Neural progenitor cell (in vitro differentiated cells): Measurements from ENCODE around the gene GPR39. TPM values are rescaled to one million over a fixed set of nuclear protein-coding genes. Genes with fewer than 3 reads are reported as not detected.

Source experiments
- DNase-seq: peaks from one replicate; pipeline ENCODE4 v3.0.0-alpha.2; 2016; ENCODE audit warnings: low spot score
- H2AFZ ChIP-seq: fragments of 200-600 bp; sonication (generic); replicated peaks from 2 replicates; pipeline ENCODE4 v1.6.1; 2016; ENCODE audit warnings: antibody characterized with exemption
- H3F3A ChIP-seq: fragments of 200-600 bp; sonication (generic); 2 replicates; pipeline ENCODE4 v1.6.1; 2016; ENCODE audit warnings: antibody characterized with exemption, low read depth
- H3K27ac ChIP-seq: fragments of 200-600 bp; sonication (generic); 2 replicates; pipeline ENCODE4 v1.5.1; 2016; ENCODE audit warnings: mild to moderate bottlenecking
- H3K27me3 ChIP-seq: fragments of 200-600 bp; sonication (generic); 2 replicates; pipeline ENCODE4 v1.6.1; 2016; ENCODE audit warnings: mild to moderate bottlenecking, moderate library complexity
- H3K36me3 ChIP-seq: fragments of 200-600 bp; sonication (generic); 2 replicates; pipeline ENCODE4 v1.5.1; 2016
- H3K4me1 ChIP-seq: fragments of 200-600 bp; sonication (generic); 2 replicates; pipeline ENCODE4 v1.6.1; 2016; ENCODE audit warnings: mixed run types
- H3K4me2 ChIP-seq: fragments of 200-600 bp; sonication (generic); 2 replicates; pipeline ENCODE4 v1.6.1; 2016
- H3K4me3 ChIP-seq: fragments of 200-600 bp; sonication (generic); 2 replicates; pipeline ENCODE4 v1.5.1; 2016
- H3K79me2 ChIP-seq: fragments of 200-600 bp; sonication (generic); 2 replicates; pipeline ENCODE4 v1.6.1; 2016; ENCODE audit warnings: low read depth
- H3K9ac ChIP-seq: fragments of 200-600 bp; sonication (generic); 2 replicates; pipeline ENCODE4 v1.6.1; 2016
- H3K9me3 ChIP-seq: fragments of 200-600 bp; sonication (generic); 2 replicates; pipeline ENCODE4 v1.5.1; 2016; ENCODE audit warnings: low read depth
- H4K20me1 ChIP-seq: fragments of 200-600 bp; sonication (generic); 2 replicates; pipeline ENCODE4 v1.6.1; 2016; ENCODE audit warnings: low read depth
- H3K27ac Mint-ChIP-seq: 3 replicates; pipeline ENCODE4 v1.8.0; 2021; ENCODE audit warnings: mixed read lengths
- H3K27me3 Mint-ChIP-seq: 2 replicates; pipeline ENCODE4 v1.8.0; 2022; ENCODE audit warnings: low read depth, mild to moderate bottlenecking, inconsistent platforms, moderate library complexity, mixed read lengths; ENCODE audit not compliant: insufficient read depth
- H3K36me3 Mint-ChIP-seq: 3 replicates; pipeline ENCODE4 v1.8.0; 2021; ENCODE audit warnings: mixed read lengths
- H3K4me1 Mint-ChIP-seq: 3 replicates; pipeline ENCODE4 v1.8.0; 2021; ENCODE audit warnings: mixed read lengths
- H3K4me3 Mint-ChIP-seq: 3 replicates; pipeline ENCODE4 v1.8.0; 2021; ENCODE audit warnings: mild to moderate bottlenecking, moderate library complexity, mixed read lengths
- H3K9me3 Mint-ChIP-seq: 3 replicates; pipeline ENCODE4 v1.8.0; 2020; ENCODE audit warnings: mixed read lengths
- CTCF ChIP-seq: fragments of 200-600 bp; sonication (generic); IDR thresholded peaks from 2 replicates; pipeline ENCODE4 v1.5.1; 2017; ENCODE audit warnings: antibody characterized with exemption, mild to moderate bottlenecking
- EZH2 ChIP-seq: fragments of 200-600 bp; sonication (generic); IDR thresholded peaks from 2 replicates; pipeline ENCODE4 v1.6.1; 2017; ENCODE audit warnings: antibody characterized with exemption, mild to moderate bottlenecking, moderate library complexity
- EZH2phosphoT487 ChIP-seq: fragments of 200-600 bp; sonication (generic); IDR thresholded peaks from 2 replicates; pipeline ENCODE4 v1.6.1; 2017; ENCODE audit warnings: antibody characterized with exemption
- total RNA-seq: library from RNA; depleted of rRNA; stranded (reverse); fragments of >200 nt; gene quantifications from 2 replicates; pipeline ENCODE4 v1.2.3, GENCODE V29; 2015; ENCODE audit warnings: low replicate concordance

The GPR39 gene
- total RNA-seq, 1 donor from 2014 or later: 0.28 TPM

- Histone ChIP-seq H3K27me3 (no peaks in the 10 kb centered on the region), H3K9me3 (no peaks in the 10 kb centered on the region), H3K36me3 (no peaks in the 10 kb centered on the region), H2AFZ (no peak overlapping the region), H4K20me1 (no peaks in the 10 kb centered on the region), H3K4me1 (peaks cover 16% of the 10 kb centered on the region), H3K27ac (no peak overlapping the region), H3K4me3 (no peak overlapping the region), H3K4me2 (no peak overlapping the region), H3K9ac (no peak overlapping the region), H3F3A (no peaks in the 10 kb centered on the region), H3K79me2 (no peaks in the 10 kb centered on the region)
- TF ChIP-seq EZH2 (no peak), EZH2phosphoT487 (no peak), CTCF (no peak)
- H3K36me3 Mint-ChIP-seq: no peaks in the 10 kb centered on the region
- no peak overlapping the region for H3K27ac Mint-ChIP-seq
- H3K27me3 Mint-ChIP-seq: no peaks in the 10 kb centered on the region
- no peaks in the 10 kb centered on the region for H3K9me3 Mint-ChIP-seq
- DNase-seq: no peak
- H3K4me1 Mint-ChIP-seq: peaks cover 2% of the 10 kb centered on the region
- H3K4me3 Mint-ChIP-seq: no peak overlapping the region
These were observed 15.7 kb upstream of the GPR39 start for GRCh38 chr2:132400901-132401240.

- Histone ChIP-seq H3K79me2 (no peaks in the 10 kb centered on the region), H2AFZ (no peak overlapping the region), H3K36me3 (no peaks in the 10 kb centered on the region), H4K20me1 (no peaks in the 10 kb centered on the region), H3K4me2 (no peak overlapping the region), H3K4me3 (no peak overlapping the region), H3K9me3 (no peaks in the 10 kb centered on the region), H3K27ac (no peak overlapping the region), H3F3A (no peaks in the 10 kb centered on the region), H3K27me3 (no peaks in the 10 kb centered on the region), H3K9ac (no peak overlapping the region), H3K4me1 (peaks cover 16% of the 10 kb centered on the region)
- no peaks in the 10 kb centered on the region for H3K36me3 Mint-ChIP-seq
- TF ChIP-seq CTCF (no peak), EZH2phosphoT487 (no peak), EZH2 (no peak)
- no peaks in the 10 kb centered on the region for H3K27me3 Mint-ChIP-seq
- H3K9me3 Mint-ChIP-seq: no peaks in the 10 kb centered on the region
- peaks cover 2% of the 10 kb centered on the region for H3K4me1 Mint-ChIP-seq
- H3K27ac Mint-ChIP-seq: no peak overlapping the region
- no peak for DNase-seq
- H3K4me3 Mint-ChIP-seq: no peak overlapping the region
These were observed 15.3 kb upstream of the GPR39 start for GRCh38 chr2:132401326-132401725.

GRCh38 chr2:132403146-132403545 lies 13.5 kb upstream of the GPR39 start:
- no peaks in the 10 kb centered on the region for H4K20me1 ChIP-seq
- no peaks in the 10 kb centered on the region for H3K36me3 Mint-ChIP-seq
- H3K36me3 ChIP-seq: no peaks in the 10 kb centered on the region
- H3F3A ChIP-seq: no peaks in the 10 kb centered on the region
- TF ChIP-seq CTCF: no peak
- TF ChIP-seq EZH2phosphoT487: no peak
- no peak for TF ChIP-seq EZH2
- peaks cover 16% of the 10 kb centered on the region for H3K4me1 ChIP-seq
- H3K79me2 ChIP-seq: no peaks in the 10 kb centered on the region
- no peak overlapping the region for H3K4me2 ChIP-seq
- H3K27ac ChIP-seq: no peak overlapping the region
- peaks cover 2% of the 10 kb centered on the region for H3K4me1 Mint-ChIP-seq
- no peak overlapping the region for H3K4me3 ChIP-seq
- H3K27ac Mint-ChIP-seq: no peak overlapping the region
- no peaks in the 10 kb centered on the region for H3K9me3 ChIP-seq
- no peak overlapping the region for H2AFZ ChIP-seq
- H3K9ac ChIP-seq: no peak overlapping the region
- H3K27me3 Mint-ChIP-seq: no peaks in the 10 kb centered on the region
- no peaks in the 10 kb centered on the region for H3K9me3 Mint-ChIP-seq
- no peak overlapping the region for H3K4me3 Mint-ChIP-seq
- no peaks in the 10 kb centered on the region for H3K27me3 ChIP-seq
- DNase-seq: no peak

- Histone ChIP-seq H3F3A (no peaks in the 10 kb centered on the region), H3K79me2 (no peaks in the 10 kb centered on the region), H3K9me3 (no peaks in the 10 kb centered on the region), H3K9ac (no peak overlapping the region), H3K36me3 (no peaks in the 10 kb centered on the region), H3K27ac (no peak overlapping the region), H2AFZ (peak overlapping the region; percentile 13), H4K20me1 (no peaks in the 10 kb centered on the region), H3K4me2 (peak overlapping the region; percentile 47), H3K4me1 (peaks cover 16% of the 10 kb centered on the region), H3K27me3 (no peaks in the 10 kb centered on the region), H3K4me3 (no peak overlapping the region)
- Mint-ChIP-seq H3K4me1 (peaks cover 2% of the 10 kb centered on the region), H3K27me3 (no peaks in the 10 kb centered on the region), H3K36me3 (no peaks in the 10 kb centered on the region), H3K9me3 (no peaks in the 10 kb centered on the region), H3K4me3 (no peak overlapping the region), H3K27ac (no peak overlapping the region)
- TF ChIP-seq EZH2phosphoT487 (no peak), EZH2 (no peak), CTCF (no peak)
- peak; percentile 69 for DNase-seq
These were observed 12.5 kb upstream of the GPR39 start for GRCh38 chr2:132404056-132404455.
